ENCODE data around the gene ASB4.

The ASB4 gene

GRCh38 chr7:95530881-95531280 is 45.1 kb downstream of the ASB4 start:
- Histone ChIP-seq H3K9me3 (no peaks in the 10 kb centered on the region), H3K27me3 (no peaks in the 10 kb centered on the region), H3K4me3 (ENCODE audit: low read depth in 1 of 2, low read length in 1 of 2) (no peak overlapping the region), H3K27ac (no peak overlapping the region), H3K4me1 (ENCODE audit: control insufficient read depth in 1 of 2, insufficient read depth in 1 of 2, low read depth in 1 of 2, low read length in 1 of 2) (no peaks in the 10 kb centered on the region), H3K36me3 (no peaks in the 10 kb centered on the region)
- TF ChIP-seq CTCF (IDR thresholded peaks at IDR 0.05): no peak

- H3K4me1 ChIP-seq (ENCODE audit: control insufficient read depth in 1 of 2, insufficient read depth in 1 of 2, low read depth in 1 of 2, low read length in 1 of 2): no peaks in the 10 kb centered on the region
Measured at GRCh38 chr7:95531605-95532219, 46.0 kb downstream of the ASB4 start.

GRCh38 chr7:95534796-95535195 is 49.1 kb downstream of the ASB4 start:
- no peak overlapping the region for H3K4me3 ChIP-seq (ENCODE audit: low read depth in 1 of 2, low read length in 1 of 2)
- H3K36me3 ChIP-seq: no peaks in the 10 kb centered on the region
- TF ChIP-seq CTCF (IDR thresholded peaks at IDR 0.05): no peak
- peaks cover 5% of the 10 kb centered on the region for H3K27me3 ChIP-seq
- no peak overlapping the region for H3K27ac ChIP-seq
- H3K4me1 ChIP-seq (ENCODE audit: control insufficient read depth in 1 of 2, insufficient read depth in 1 of 2, low read depth in 1 of 2, low read length in 1 of 2): no peaks in the 10 kb centered on the region
- H3K9me3 ChIP-seq: no peaks in the 10 kb centered on the region

More at GRCh38 chr7:95531605-95532219, 46.0 kb downstream of the ASB4 start:
- Histone ChIP-seq H3K36me3 (no peaks in the 10 kb centered on the region), H3K27ac (no peak overlapping the region), H3K27me3 (no peaks in the 10 kb centered on the region), H3K9me3 (no peaks in the 10 kb centered on the region), H3K4me3 (ENCODE audit: low read depth in 1 of 2, low read length in 1 of 2) (no peak overlapping the region)
- no peak for TF ChIP-seq CTCF (IDR thresholded peaks at IDR 0.05)

GRCh38 chr7:95535662-95536061 is 49.9 kb downstream of the ASB4 start:
- H3K27me3 ChIP-seq: peaks cover 8% of the 10 kb centered on the region
- no peak overlapping the region for H3K4me3 ChIP-seq (ENCODE audit: low read depth in 1 of 2, low read length in 1 of 2)
- H3K9me3 ChIP-seq: no peaks in the 10 kb centered on the region
- no peaks in the 10 kb centered on the region for H3K36me3 ChIP-seq
- TF ChIP-seq CTCF (IDR thresholded peaks at IDR 0.05): no peak
- no peaks in the 10 kb centered on the region for H3K4me1 ChIP-seq (ENCODE audit: control insufficient read depth in 1 of 2, insufficient read depth in 1 of 2, low read depth in 1 of 2, low read length in 1 of 2)
- no peak overlapping the region for H3K27ac ChIP-seq

GRCh38 chr7:95536656-95537311 is 51.0 kb downstream of the ASB4 start:
- Histone ChIP-seq H3K27me3 (peaks cover 10% of the 10 kb centered on the region), H3K36me3 (no peaks in the 10 kb centered on the region)
- TF ChIP-seq CTCF (IDR thresholded peaks at IDR 0.05): no peak

More at GRCh38 chr7:95536656-95537311, 51.0 kb downstream of the ASB4 start:
- Histone ChIP-seq H3K4me1 (ENCODE audit: control insufficient read depth in 1 of 2, insufficient read depth in 1 of 2, low read depth in 1 of 2, low read length in 1 of 2) (no peaks in the 10 kb centered on the region), H3K9me3 (no peaks in the 10 kb centered on the region), H3K4me3 (ENCODE audit: low read depth in 1 of 2, low read length in 1 of 2) (no peak overlapping the region), H3K27ac (no peak overlapping the region)
